OCI-LY1 (cell line): ENCODE data around the gene TRAF3IP1.

Experiments
- H2AFZ ChIP-seq: fragments of 200-600 bp; sonication (generic), shearing (Covaris generic); 2 replicates; pipeline ENCODE4 v1.6.0; 2014; ENCODE audit warnings: antibody characterized with exemption, mild to moderate bottlenecking, low read length
- H3F3A ChIP-seq: fragments of 200-600 bp; sonication (generic), shearing (Covaris generic); 2 replicates; pipeline ENCODE4 v1.6.0; 2014; ENCODE audit warnings: mild to moderate bottlenecking, antibody characterized with exemption, low read length, moderate library complexity; ENCODE audit not compliant: insufficient read depth
- H3K27ac ChIP-seq: fragments of 200-600 bp; sonication (generic); 2 replicates; pipeline ENCODE4 v1.5.1; 2014; ENCODE audit warnings: low read length, mixed run types, mild to moderate bottlenecking, low read depth; ENCODE audit not compliant: poor library complexity, severe bottlenecking
- H3K27me3 ChIP-seq: fragments of 200-600 bp; sonication (generic); 2 replicates; pipeline ENCODE4 v1.6.0; 2014; ENCODE audit warnings: antibody characterized with exemption, mild to moderate bottlenecking, low read length, moderate library complexity; ENCODE audit not compliant: insufficient read depth
- H3K36me3 ChIP-seq: fragments of 200-600 bp; sonication (generic); 2 replicates; pipeline ENCODE4 v1.6.1; 2014; ENCODE audit warnings: mild to moderate bottlenecking, antibody characterized with exemption, low read length, moderate library complexity, mixed read lengths; ENCODE audit not compliant: insufficient read depth
- H3K4me1 ChIP-seq: fragments of 200-600 bp; sonication (generic); 2 replicates; pipeline ENCODE4 v1.5.1; 2014; ENCODE audit warnings: mild to moderate bottlenecking, low read length, moderate library complexity; ENCODE audit not compliant: insufficient read depth, severe bottlenecking
- H3K4me2 ChIP-seq: fragments of 200-600 bp; sonication (generic), shearing (Covaris generic); 2 replicates; pipeline ENCODE4 v1.6.1; 2014; ENCODE audit warnings: low read length
- H3K4me3 ChIP-seq: fragments of 200-600 bp; sonication (generic); 2 replicates; pipeline ENCODE4 v1.5.1; 2014; ENCODE audit warnings: low read length, low read depth, mild to moderate bottlenecking, mixed read lengths; ENCODE audit not compliant: poor library complexity, severe bottlenecking
- H3K79me2 ChIP-seq: fragments of 200-600 bp; shearing (Covaris generic); 2 replicates; pipeline ENCODE4 v1.6.1; 2016; ENCODE audit warnings: mixed run types, low read length, mixed read lengths; ENCODE audit not compliant: insufficient read depth
- H3K9ac ChIP-seq: fragments of 200-600 bp; sonication (generic), shearing (Covaris generic); 2 replicates; pipeline ENCODE4 v1.6.1; 2014; ENCODE audit warnings: mild to moderate bottlenecking, low read length, mixed read lengths
- H3K9me2 ChIP-seq: fragments of 200-600 bp; sonication (generic), shearing (Covaris generic); 2 replicates; pipeline ENCODE4 v1.6.1; 2014; ENCODE audit warnings: low read depth, mild to moderate bottlenecking, low read length, mixed read lengths
- H3K9me3 ChIP-seq: fragments of 200-600 bp; shearing (Covaris generic); 2 replicates; pipeline ENCODE4 v1.6.1; 2014; ENCODE audit warnings: low read length, mixed read lengths
- H4K20me1 ChIP-seq: fragments of 200-600 bp; sonication (generic), shearing (Covaris generic); 2 replicates; pipeline ENCODE4 v1.6.0; 2016; ENCODE audit warnings: mild to moderate bottlenecking, low read length; ENCODE audit not compliant: insufficient read depth
- CTCF ChIP-seq: fragments of 200-600 bp; sonication (generic), shearing (Covaris generic); IDR thresholded peaks from 2 replicates; pipeline ENCODE4 v1.5.1; 2017; ENCODE audit warnings: mild to moderate bottlenecking, antibody characterized with exemption, low read length, moderate library complexity, mixed read lengths
- EZH2 ChIP-seq: fragments of 200-600 bp; sonication (generic), shearing (Covaris generic); IDR thresholded peaks from 2 replicates; pipeline ENCODE4 v1.8.0; 2017; ENCODE audit warnings: borderline replicate concordance, mixed run types, mild to moderate bottlenecking, antibody characterized with exemption, low read length, moderate library complexity, mixed read lengths

Gene TRAF3IP1

GRCh38 chr2:238278626-238279323, 41.5 kb upstream of the TRAF3IP1 start:
- Histone ChIP-seq H4K20me1 (no peaks in the 10 kb centered on the region), H3F3A (no peaks in the 10 kb centered on the region), H3K27ac (no peak overlapping the region), H3K9me2 (no peaks in the 10 kb centered on the region), H3K27me3 (no peaks in the 10 kb centered on the region), H3K9ac (no peak overlapping the region), H3K36me3 (peaks cover 10% of the 10 kb centered on the region; the same call in 1 of the 2 replicates), H3K4me1 (no peaks in the 10 kb centered on the region), H3K4me3 (no peak overlapping the region), H3K4me2 (no peak overlapping the region), H2AFZ (no peak overlapping the region), H3K9me3 (no peaks in the 10 kb centered on the region), H3K79me2 (no peaks in the 10 kb centered on the region)
- no peak for TF ChIP-seq CTCF
- TF ChIP-seq EZH2, result no peak

GRCh38 chr2:238279324-238279682, 41.0 kb upstream of the TRAF3IP1 start:
- Histone ChIP-seq H3F3A (no peaks in the 10 kb centered on the region), H3K36me3 (peaks cover 10% of the 10 kb centered on the region; the same call in 1 of the 2 replicates)

GRCh38 chr2:238280083-238280825, 40.1 kb upstream of the TRAF3IP1 start:
- Histone ChIP-seq H3K36me3 (peaks cover 10% of the 10 kb centered on the region; the same call in 1 of the 2 replicates), H3K27ac (no peak overlapping the region), H3K9ac (no peak overlapping the region), H3K4me2 (no peak overlapping the region), H3F3A (no peaks in the 10 kb centered on the region), H2AFZ (no peak overlapping the region), H3K4me3 (no peak overlapping the region), H3K27me3 (no peaks in the 10 kb centered on the region), H3K9me2 (no peaks in the 10 kb centered on the region), H3K9me3 (no peaks in the 10 kb centered on the region), H4K20me1 (no peaks in the 10 kb centered on the region), H3K4me1 (no peaks in the 10 kb centered on the region), H3K79me2 (no peaks in the 10 kb centered on the region)
- TF ChIP-seq EZH2 (no peak), CTCF (no peak)

More at GRCh38 chr2:238279324-238279682, 41.0 kb upstream of the TRAF3IP1 start:
- Histone ChIP-seq H3K4me1 (no peaks in the 10 kb centered on the region), H3K27ac (no peak overlapping the region), H4K20me1 (no peaks in the 10 kb centered on the region), H3K79me2 (no peaks in the 10 kb centered on the region), H3K27me3 (no peaks in the 10 kb centered on the region), H3K9me2 (no peaks in the 10 kb centered on the region), H2AFZ (no peak overlapping the region), H3K4me3 (no peak overlapping the region), H3K9ac (no peak overlapping the region), H3K4me2 (no peak overlapping the region), H3K9me3 (no peaks in the 10 kb centered on the region)
- TF ChIP-seq CTCF (no peak), EZH2 (no peak)
